Activated CD8-positive, alpha-beta T cell treated with anti-CD3 and anti-CD28 coated beads, Interleukin-2, amount 10 ng/mL, durations not matched to agents 7 days and 5 days (primary cell): ENCODE measurements around the gene IRS2. TPM values are rescaled to one million over a fixed set of nuclear protein-coding genes. Genes with fewer than 3 reads are reported as not detected.

Experiments
- ATAC-seq: fragments of 150-1000 bp; cut with Tn5 transposase; one replicate; pipeline ENCODE4 v1.10.0; 2021; ENCODE audit warnings: moderate library complexity
- CTCF ChIA-PET: fragments of 350-600 bp; sonication (Branson Sonifier 250); formaldehyde crosslinking; loops from one replicate; lab custom pipeline; 2021; ENCODE audit warnings: antibody characterized with exemption; lab: Charles Lee
- POLR2A ChIA-PET: fragments of 350-600 bp; sonication (Branson Sonifier 250); formaldehyde crosslinking; loops from one replicate; lab custom pipeline; 2021; ENCODE audit warnings: antibody characterized with exemption; lab: Charles Lee
- DNase-seq: peaks from one replicate; pipeline ENCODE4 v3.0.0-alpha.2; 2020
- H3K27ac Mint-ChIP-seq: one replicate; pipeline ENCODE4 v1.8.0; 2021; ENCODE audit warnings: mild to moderate bottlenecking, mixed read lengths
- H3K27me3 Mint-ChIP-seq: one replicate; pipeline ENCODE4 v1.8.0; 2021; ENCODE audit warnings: low read depth, mixed read lengths
- H3K36me3 Mint-ChIP-seq: one replicate; pipeline ENCODE4 v1.8.0; 2021; ENCODE audit warnings: low read depth, mixed read lengths
- H3K4me1 Mint-ChIP-seq: one replicate; pipeline ENCODE4 v1.8.0; 2021; ENCODE audit warnings: low read depth, mixed read lengths
- H3K4me3 Mint-ChIP-seq: one replicate; pipeline ENCODE4 v1.8.0; 2021; ENCODE audit warnings: mild to moderate bottlenecking, mixed read lengths
- H3K9me3 Mint-ChIP-seq: one replicate; pipeline ENCODE4 v1.8.0; 2022; ENCODE audit warnings: mixed read lengths; ENCODE audit not compliant: insufficient read depth
- total RNA-seq, 2 experiments: library from RNA; stranded (reverse); gene quantifications; one replicate each; pipeline ENCODE4 v1.2.3, GENCODE V29; 2021

The IRS2 gene
- total RNA-seq, 2 experiments from 2014 or later = 3.2 to 3.3 TPM

DNA sequence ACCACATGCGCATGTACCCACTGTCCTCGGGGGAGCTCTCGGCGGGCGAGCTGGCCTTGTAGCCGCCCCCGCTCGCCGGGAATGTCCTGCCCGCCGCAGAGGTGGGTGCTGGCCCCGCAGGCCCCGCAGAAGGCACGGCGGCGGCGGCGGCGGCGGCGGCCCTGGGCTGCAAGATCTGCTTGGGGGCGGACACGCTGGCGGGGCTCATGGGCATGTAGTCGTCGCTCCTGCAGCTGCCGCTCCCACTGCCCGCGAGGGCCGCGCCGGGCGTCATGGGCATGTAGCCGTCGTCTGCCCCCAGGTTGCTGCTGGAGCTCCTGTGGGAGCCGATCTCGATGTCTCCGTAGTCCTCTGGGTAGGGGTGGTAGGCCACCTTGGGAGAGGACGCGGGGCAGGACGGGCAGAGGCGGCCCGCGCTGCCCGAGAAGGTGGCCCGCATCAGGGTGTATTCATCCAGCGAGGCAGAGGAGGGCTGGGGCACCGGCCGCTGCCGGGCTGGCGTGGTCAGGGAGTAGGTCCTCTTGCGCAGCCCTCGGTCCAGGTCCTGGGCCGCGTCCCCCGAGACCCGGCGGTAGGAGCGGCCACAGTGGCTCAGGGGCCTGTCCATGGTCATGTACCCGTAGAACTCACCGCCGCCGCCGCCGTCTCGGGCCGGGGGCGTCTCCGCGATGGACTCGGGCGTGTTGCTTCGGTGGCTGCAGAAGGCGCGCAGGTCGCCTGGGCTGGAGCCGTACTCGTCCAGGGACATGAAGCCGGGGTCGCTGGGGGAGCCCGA lies 2.4 kb downstream of the IRS2 start:
- ChIA-PET POLR2A (no interaction called here), CTCF (interaction anchor here (0.7 to 1.3 kb wide), 4 partner anchors 15 to 174 kb away, joined by 3 to 5 read pairs (median 4); no protein-coding TSS in a partner anchor)
- Mint-ChIP-seq H3K27me3 (peaks cover 9% of the 10 kb centered on the region), H3K27ac (no peak overlapping the region), H3K36me3 (peaks cover 10% of the 10 kb centered on the region), H3K9me3 (no peaks in the 10 kb centered on the region), H3K4me1 (peaks cover 32% of the 10 kb centered on the region), H3K4me3 (no peak overlapping the region)
- ATAC-seq = no peak
- no peak for DNase-seq

DNA sequence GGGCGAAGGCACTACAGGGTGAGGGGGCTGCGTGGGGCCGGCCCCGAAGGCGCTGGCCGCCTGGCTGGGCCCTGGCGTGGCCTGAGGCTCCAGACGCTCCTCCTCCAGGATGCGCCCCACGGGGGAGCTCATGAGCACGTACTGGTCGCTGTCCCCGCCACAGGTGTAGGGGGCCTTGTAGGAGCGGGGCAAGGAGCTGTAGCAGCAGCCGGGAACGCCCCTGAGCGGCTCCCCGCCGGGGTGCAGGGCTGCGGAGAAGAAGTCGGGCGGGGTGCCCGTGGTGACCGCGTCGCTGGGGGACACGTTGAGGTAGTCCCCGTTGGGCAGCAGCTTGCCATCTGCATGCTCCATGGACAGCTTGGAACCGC lies 3.0 kb downstream of the IRS2 start:
- Mint-ChIP-seq H3K4me1 (peaks cover 36% of the 10 kb centered on the region), H3K9me3 (no peaks in the 10 kb centered on the region), H3K4me3 (no peak overlapping the region), H3K36me3 (peaks cover 12% of the 10 kb centered on the region), H3K27me3 (peaks cover 4% of the 10 kb centered on the region), H3K27ac (no peak overlapping the region)
- POLR2A ChIA-PET = no interaction called here
- CTCF ChIA-PET = interaction anchor here (0.7 kb wide), 1 partner anchor 14 kb away, joined by 3 read pairs; no protein-coding TSS in a partner anchor
- ATAC-seq = no peak
- DNase-seq = no peak

DNA sequence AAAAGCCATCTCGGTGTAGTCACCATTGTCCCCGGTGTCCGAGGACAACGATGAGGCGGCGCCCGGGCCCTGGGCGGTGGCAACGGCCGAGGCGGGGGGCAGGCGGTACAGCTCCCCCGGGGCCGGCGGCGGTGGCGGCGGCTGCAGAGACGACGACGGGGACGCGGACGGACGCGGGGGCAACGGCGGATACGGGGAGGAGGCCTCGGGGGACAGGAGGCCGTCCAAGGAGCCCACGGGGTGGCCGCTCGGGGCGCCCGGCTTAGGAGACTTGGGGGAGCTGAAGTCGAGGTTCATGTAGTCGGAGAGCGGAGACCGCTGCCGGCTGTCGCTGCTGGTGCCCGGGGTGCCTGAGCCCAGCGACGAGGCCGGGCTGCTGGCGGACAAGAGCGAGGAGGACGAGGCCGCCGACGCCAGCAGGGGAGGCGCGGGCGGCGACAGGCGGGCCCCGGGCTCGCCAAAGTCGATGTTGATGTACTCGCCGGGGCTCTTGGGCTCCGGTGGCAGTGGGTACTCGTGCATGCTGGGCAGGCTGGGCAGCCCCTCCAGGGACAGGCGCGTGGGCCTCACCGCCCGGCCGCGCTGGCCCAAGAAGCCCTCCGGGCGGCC lies 3.5 kb downstream of the IRS2 start:
- POLR2A ChIA-PET = no interaction called here
- no peaks in the 10 kb centered on the region for H3K9me3 Mint-ChIP-seq

DNA sequence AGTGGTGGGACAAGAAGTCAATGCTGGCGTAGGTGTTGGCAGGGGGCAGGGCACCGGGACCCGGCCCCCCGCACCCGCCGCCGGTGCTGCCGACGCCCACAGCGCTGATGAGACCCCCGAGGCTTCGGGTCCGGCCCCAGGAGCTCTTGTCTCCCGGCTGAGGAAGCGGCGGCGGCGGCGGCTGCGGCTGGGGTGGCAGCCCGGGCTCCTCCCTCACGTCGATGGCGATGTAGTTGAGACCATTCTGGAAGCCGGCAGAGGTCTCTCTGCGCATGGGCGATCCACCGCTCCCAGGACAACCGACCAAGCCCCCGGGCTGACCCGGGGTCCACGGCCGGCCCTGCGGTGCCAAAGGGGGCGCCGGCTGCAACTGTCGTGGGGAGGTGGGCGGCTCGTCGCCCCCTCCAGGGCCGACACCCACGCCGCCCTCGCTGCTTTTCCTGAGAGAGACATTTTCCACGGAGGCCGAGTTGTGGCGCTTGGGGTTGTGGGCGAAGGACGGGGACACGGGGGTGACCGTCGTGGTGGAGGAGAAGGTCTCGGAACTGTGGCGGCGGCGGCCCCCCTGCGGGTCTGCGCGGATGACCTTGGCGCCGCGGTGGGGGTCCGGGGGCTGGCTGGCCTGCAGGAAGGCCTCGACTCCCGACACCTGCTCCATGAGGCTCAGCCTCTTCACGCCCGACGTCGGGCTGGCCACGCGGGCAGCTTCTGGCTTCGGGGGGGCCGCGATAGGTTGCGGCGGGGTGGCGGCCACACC lies 4.1 kb downstream of the IRS2 start:
- CTCF ChIA-PET = no interaction called here
- no peak overlapping the region for H3K27ac Mint-ChIP-seq
- H3K4me1 Mint-ChIP-seq = peaks cover 40% of the 10 kb centered on the region
- no peak overlapping the region for H3K4me3 Mint-ChIP-seq
- POLR2A ChIA-PET = no interaction called here
- no peaks in the 10 kb centered on the region for H3K27me3 Mint-ChIP-seq
- ATAC-seq (no peak), DNase-seq (no peak)
- no peaks in the 10 kb centered on the region for H3K9me3 Mint-ChIP-seq
- peaks cover 12% of the 10 kb centered on the region for H3K36me3 Mint-ChIP-seq

More for the DNA sequence above, 3.5 kb downstream of the IRS2 start:
- Mint-ChIP-seq H3K27ac (no peak overlapping the region), H3K27me3 (no peaks in the 10 kb centered on the region), H3K4me1 (peaks cover 38% of the 10 kb centered on the region), H3K4me3 (no peak overlapping the region), H3K36me3 (peaks cover 12% of the 10 kb centered on the region)
- ATAC-seq (no peak), DNase-seq (no peak)
- CTCF ChIA-PET = no interaction called here

DNA sequence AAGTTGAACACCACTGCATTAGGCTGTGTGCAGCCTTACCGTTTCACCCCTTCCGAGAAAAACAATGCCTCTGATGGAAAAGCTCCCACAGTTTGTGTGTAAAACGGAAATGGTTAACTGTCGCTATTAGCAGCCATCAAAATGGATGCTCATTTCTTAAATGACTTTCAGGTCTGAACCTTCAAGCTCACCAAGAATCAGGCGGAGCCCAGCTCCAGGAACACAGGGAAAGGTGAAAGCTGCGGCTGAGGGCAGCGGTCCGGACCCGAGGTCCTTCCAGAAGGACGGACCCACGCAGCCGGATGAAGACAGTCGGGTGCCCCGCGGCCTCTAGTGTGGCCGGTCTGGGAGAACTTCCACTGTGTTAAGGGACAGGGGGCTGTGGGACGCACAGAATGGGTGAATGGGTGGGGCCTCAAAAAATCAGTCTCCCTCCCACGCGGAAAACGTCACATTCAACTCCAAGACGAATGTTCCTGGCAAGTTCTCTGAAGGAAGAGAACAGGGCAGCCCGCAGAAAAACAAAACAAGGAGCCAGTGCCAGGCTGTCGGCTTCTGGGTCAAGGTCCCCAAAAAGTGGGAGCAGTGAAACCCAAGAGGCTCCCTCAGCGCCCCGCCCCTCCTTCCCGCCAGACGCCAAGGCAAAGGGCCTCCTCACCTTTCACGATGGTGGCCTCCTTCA lies 4.9 kb downstream of the IRS2 start:
- Mint-ChIP-seq H3K36me3 (peaks cover 12% of the 10 kb centered on the region), H3K27ac (no peak overlapping the region), H3K4me3 (no peak overlapping the region), H3K9me3 (no peaks in the 10 kb centered on the region), H3K4me1 (peaks cover 47% of the 10 kb centered on the region), H3K27me3 (no peaks in the 10 kb centered on the region)
- DNase-seq (no peak), ATAC-seq (no peak)
- CTCF ChIA-PET = interaction anchor here (1.0 kb wide), 1 partner anchor 820 kb away, joined by 3 read pairs; no protein-coding TSS in a partner anchor
- POLR2A ChIA-PET = no interaction called here

DNA sequence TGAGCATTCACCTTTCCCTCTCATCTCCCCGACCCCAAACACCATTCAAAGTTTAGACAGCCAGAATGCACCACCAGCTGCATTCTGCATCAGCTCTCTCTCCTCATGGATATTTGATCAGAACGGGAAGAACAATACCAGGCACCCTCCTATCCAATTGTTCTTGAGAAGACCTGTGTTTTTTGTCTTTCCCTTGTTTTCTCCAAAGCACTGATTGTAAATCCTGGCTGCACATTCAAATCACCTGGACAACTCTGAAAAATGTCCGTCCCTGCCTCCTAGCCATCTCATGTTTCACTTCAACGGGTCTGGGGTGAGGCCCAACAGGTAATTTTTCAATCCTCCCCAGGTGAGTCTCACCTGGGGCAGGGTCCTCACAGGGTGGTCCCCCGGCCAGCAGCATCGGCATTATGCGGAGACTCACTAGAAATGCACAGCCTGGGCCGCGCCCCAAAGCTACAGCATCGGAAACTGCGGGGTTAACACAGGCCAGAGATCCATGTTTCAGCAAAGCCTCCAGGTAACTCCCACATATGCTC lies 5.5 kb downstream of the IRS2 start:
- ChIA-PET CTCF (interaction anchor here (1.0 to 1.8 kb wide), 3 partner anchors 9 to 819 kb away, joined by 3 to 5 read pairs (median 4); no protein-coding TSS in a partner anchor), POLR2A (interaction anchor here (1.0 kb wide), 1 partner anchor 29 kb away, joined by 5 read pairs; no protein-coding TSS in a partner anchor)
- DNase-seq (no peak), ATAC-seq (no peak)
- Mint-ChIP-seq H3K27me3 (no peaks in the 10 kb centered on the region), H3K36me3 (peaks cover 12% of the 10 kb centered on the region), H3K9me3 (no peaks in the 10 kb centered on the region), H3K4me3 (no peak overlapping the region), H3K27ac (peak overlapping the region; percentile 23), H3K4me1 (peaks cover 49% of the 10 kb centered on the region)

DNA sequence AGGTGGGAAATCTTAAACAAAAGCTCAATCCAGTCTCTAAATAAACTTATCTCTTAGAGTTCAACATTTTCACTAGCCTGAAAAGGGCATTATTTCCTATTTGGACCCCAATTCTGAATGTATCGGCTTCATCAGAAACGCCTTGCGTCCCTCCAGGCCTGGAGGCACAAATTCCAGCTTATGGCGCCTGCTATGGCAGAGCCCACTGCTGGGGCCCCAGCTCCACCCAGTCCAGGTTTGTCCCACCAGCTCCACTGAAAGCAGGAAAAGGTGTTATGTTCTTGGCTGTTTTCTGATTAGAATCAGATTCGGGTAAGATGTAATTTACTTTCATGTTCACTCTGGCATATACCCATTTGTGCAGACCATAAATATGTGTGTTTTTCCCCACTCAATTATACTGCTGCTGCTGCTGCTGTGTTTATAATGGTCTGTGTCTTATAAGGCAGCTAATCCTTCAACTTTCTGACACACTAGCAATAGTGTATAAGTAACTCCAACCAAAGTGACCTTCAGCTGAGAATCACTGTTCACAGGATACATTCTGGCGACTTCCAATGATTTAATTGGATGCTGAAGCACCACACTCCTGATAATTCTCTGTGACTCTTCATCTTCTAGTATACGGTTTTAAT lies 6.4 kb downstream of the IRS2 start:
- peaks cover 49% of the 10 kb centered on the region for H3K4me1 Mint-ChIP-seq
- H3K36me3 Mint-ChIP-seq = peaks cover 12% of the 10 kb centered on the region
- ChIA-PET CTCF (interaction anchor here (1.1 to 1.8 kb wide), 4 partner anchors 10 to 48 kb away, joined by 3 to 5 read pairs (median 4); no protein-coding TSS in a partner anchor), POLR2A (interaction anchor here (1.0 kb wide), 1 partner anchor 28 kb away, joined by 5 read pairs; no protein-coding TSS in a partner anchor)
- no peaks in the 10 kb centered on the region for H3K27me3 Mint-ChIP-seq
- peak overlapping the region; percentile 80 for H3K27ac Mint-ChIP-seq
- DNase-seq (no peak), ATAC-seq (no peak)
- H3K9me3 Mint-ChIP-seq = no peaks in the 10 kb centered on the region
- H3K4me3 Mint-ChIP-seq = peak overlapping the region; percentile 58

DNA sequence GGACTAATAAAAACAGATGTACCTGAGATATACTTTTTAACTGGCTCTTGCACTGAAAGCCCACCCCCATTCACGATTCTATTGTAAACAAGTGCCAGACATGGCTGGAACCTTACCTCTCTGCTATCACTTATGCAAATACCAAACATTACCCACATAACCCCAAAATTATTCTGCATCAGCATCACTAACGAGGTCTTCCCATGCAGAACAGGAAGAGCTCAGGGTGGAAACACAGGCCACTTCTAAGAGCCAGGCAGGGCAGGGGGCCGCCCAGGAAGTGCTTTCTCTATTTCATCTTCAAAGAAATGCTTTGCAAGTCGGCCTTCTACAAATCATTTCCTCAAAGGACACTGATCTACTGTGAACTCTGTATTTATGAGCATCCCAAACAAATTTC lies 7.3 kb downstream of the IRS2 start:
- H3K27ac Mint-ChIP-seq = peak overlapping the region; percentile 80
- H3K27me3 Mint-ChIP-seq = no peaks in the 10 kb centered on the region
- no peaks in the 10 kb centered on the region for H3K9me3 Mint-ChIP-seq
- H3K36me3 Mint-ChIP-seq = peaks cover 12% of the 10 kb centered on the region
- CTCF ChIA-PET = interaction anchor here (1.1 to 1.8 kb wide), 4 partner anchors 11 to 47 kb away, joined by 3 to 5 read pairs (median 4); no protein-coding TSS in a partner anchor
- peak; percentile 83 for ATAC-seq
- H3K4me3 Mint-ChIP-seq = peak overlapping the region; percentile 58
- POLR2A ChIA-PET = interaction anchor here (0.5 to 0.6 kb wide), 2 partner anchors 936 to 1136 kb away, joined by 3 to 4 read pairs; partner anchors contain the start of gene ANKRD10
- peak; percentile 75 for DNase-seq
- peaks cover 49% of the 10 kb centered on the region for H3K4me1 Mint-ChIP-seq

DNA sequence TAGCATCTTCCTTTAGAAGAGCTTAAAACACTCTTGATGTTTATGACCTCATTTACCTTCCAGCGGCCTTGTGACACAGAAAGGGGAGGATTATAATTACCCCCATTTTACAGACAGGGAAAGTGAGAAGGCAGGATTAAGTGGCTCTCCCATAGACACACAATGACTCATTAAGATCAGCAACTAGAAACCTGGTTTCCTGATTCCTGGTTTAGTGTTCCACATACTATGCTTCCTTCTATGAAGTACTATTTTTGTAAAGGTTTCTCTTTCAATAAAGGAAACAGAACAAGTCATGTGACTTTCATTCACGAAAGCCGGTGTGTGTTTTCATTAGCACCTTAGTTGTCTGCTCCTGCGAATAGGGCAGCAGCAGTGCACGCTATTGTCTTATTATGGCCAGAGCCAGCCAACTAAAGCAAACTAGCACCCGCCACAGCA lies 8.3 kb downstream of the IRS2 start:
- POLR2A ChIA-PET = no interaction called here
- peak overlapping the region; percentile 28 for H3K27ac Mint-ChIP-seq
- ATAC-seq = no peak

DNA sequence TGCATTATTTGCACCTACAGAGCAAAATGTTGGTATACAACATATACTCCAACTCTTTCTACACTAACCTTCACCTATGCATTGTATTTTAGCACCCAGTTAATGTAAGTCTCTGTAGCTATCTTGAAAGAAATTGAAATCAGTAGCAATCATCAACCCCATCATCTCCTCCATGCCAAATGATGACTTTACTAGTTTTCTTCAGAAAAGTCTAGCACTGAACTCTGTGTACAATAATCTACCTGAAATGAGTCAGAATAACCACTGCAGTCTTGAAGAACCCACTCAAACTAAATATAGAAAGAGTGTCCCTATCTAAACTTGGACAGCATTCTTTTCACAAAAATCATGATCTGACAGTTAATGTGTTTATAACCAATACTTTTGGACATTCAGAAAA lies 9.8 kb downstream of the IRS2 start:
- no peak overlapping the region for H3K4me3 Mint-ChIP-seq
- no peak for DNase-seq
- ChIA-PET CTCF (no interaction called here), POLR2A (no interaction called here)
- H3K9me3 Mint-ChIP-seq = no peaks in the 10 kb centered on the region
- peaks cover 12% of the 10 kb centered on the region for H3K36me3 Mint-ChIP-seq
- no peak for ATAC-seq
- H3K27me3 Mint-ChIP-seq = no peaks in the 10 kb centered on the region
- peaks cover 48% of the 10 kb centered on the region for H3K4me1 Mint-ChIP-seq
- no peak overlapping the region for H3K27ac Mint-ChIP-seq

More for the DNA sequence above, 8.3 kb downstream of the IRS2 start:
- Mint-ChIP-seq H3K4me1 (peaks cover 49% of the 10 kb centered on the region), H3K4me3 (peak overlapping the region; percentile 58), H3K9me3 (no peaks in the 10 kb centered on the region), H3K36me3 (peaks cover 13% of the 10 kb centered on the region), H3K27me3 (no peaks in the 10 kb centered on the region)
- CTCF ChIA-PET = no interaction called here
- no peak for DNase-seq
